SU-DHL-6 (cell line): ENCODE results near the gene FGFR3.

Experiments
- H2AFZ ChIP-seq: fragments of 200-600 bp; sonication (generic); 2 replicates; pipeline ENCODE4 v1.6.1; 2014; ENCODE audit warnings: low read depth, mild to moderate bottlenecking, moderate library complexity, mixed read lengths, antibody characterized with exemption, low read length; ENCODE audit not compliant: severe bottlenecking
- H3F3A ChIP-seq: fragments of 200-600 bp; shearing (Covaris generic); 2 replicates; pipeline ENCODE4 v1.6.0; 2016; ENCODE audit warnings: antibody characterized with exemption, mild to moderate bottlenecking; ENCODE audit not compliant: insufficient read depth
- H3K27ac ChIP-seq: fragments of 200-600 bp; sonication (generic); 2 replicates; pipeline ENCODE4 v1.5.1; 2016; ENCODE audit warnings: low read depth, mild to moderate bottlenecking, low read length, moderate library complexity, mixed read lengths
- H3K27me3 ChIP-seq: fragments of 200-600 bp; sonication (generic), shearing (Covaris generic); 2 replicates; pipeline ENCODE4 v1.6.0; 2014; ENCODE audit warnings: mild to moderate bottlenecking, low read length
- H3K36me3 ChIP-seq: fragments of 200-600 bp; sonication (generic); 2 replicates; pipeline ENCODE4 v1.6.1; 2014; ENCODE audit warnings: mild to moderate bottlenecking, low read length, mixed read lengths
- H3K4me2 ChIP-seq: fragments of 300-600, 200-600 bp; shearing (Covaris generic), sonication (generic); 2 replicates; pipeline ENCODE4 v1.6.0; 2014; ENCODE audit warnings: low read length, low read depth, mild to moderate bottlenecking; ENCODE audit not compliant: poor library complexity, severe bottlenecking
- H3K4me3 ChIP-seq: fragments of 200-600 bp; sonication (generic); 2 replicates; pipeline ENCODE4 v1.5.1; 2014; ENCODE audit warnings: antibody characterized with exemption, low read length, mild to moderate bottlenecking, mixed read lengths; ENCODE audit not compliant: insufficient read depth, poor library complexity, severe bottlenecking
- H3K79me2 ChIP-seq: fragments of 200-600 bp; sonication (generic); 2 replicates; pipeline ENCODE4 v1.6.1; 2014; ENCODE audit warnings: mild to moderate bottlenecking, low read length, moderate library complexity; ENCODE audit not compliant: insufficient read depth
- H3K9ac ChIP-seq: fragments of 200-600 bp; sonication (generic); 2 replicates; pipeline ENCODE4 v1.7.0; 2014; ENCODE audit warnings: mild to moderate bottlenecking, low read length
- H3K9me2 ChIP-seq: fragments of 200-600 bp; sonication (generic); replicated peaks from 2 replicates; pipeline ENCODE4 v1.6.1; 2014; ENCODE audit warnings: low read length; ENCODE audit not compliant: insufficient read depth
- H3K9me3 ChIP-seq: fragments of 200-600 bp; sonication (generic); 2 replicates; pipeline ENCODE4 v1.6.1; 2014; ENCODE audit warnings: low read length, mixed read lengths; ENCODE audit not compliant: insufficient read depth
- H4K20me1 ChIP-seq: fragments of 200-600 bp; sonication (generic); 2 replicates; pipeline ENCODE4 v1.6.1; 2014; ENCODE audit warnings: low read depth, mild to moderate bottlenecking, antibody characterized with exemption, low read length, moderate library complexity, mixed read lengths
- CTCF ChIP-seq: fragments of 200-600 bp; sonication (generic); IDR thresholded peaks from one replicate; pipeline ENCODE4 v1.5.1; 2017; ENCODE audit warnings: antibody characterized with exemption, mild to moderate bottlenecking, low read length, moderate library complexity; ENCODE audit not compliant: insufficient read depth, poor library complexity, severe bottlenecking
- EZH2phosphoT487 ChIP-seq: fragments of 200-600 bp; sonication (generic), shearing (Covaris generic); conservative IDR thresholded peaks from 2 replicates; pipeline ENCODE4 v1.6.1; 2018; ENCODE audit warnings: mild to moderate bottlenecking, antibody characterized with exemption, low read length, moderate library complexity, mixed read lengths

Gene FGFR3

DNA sequence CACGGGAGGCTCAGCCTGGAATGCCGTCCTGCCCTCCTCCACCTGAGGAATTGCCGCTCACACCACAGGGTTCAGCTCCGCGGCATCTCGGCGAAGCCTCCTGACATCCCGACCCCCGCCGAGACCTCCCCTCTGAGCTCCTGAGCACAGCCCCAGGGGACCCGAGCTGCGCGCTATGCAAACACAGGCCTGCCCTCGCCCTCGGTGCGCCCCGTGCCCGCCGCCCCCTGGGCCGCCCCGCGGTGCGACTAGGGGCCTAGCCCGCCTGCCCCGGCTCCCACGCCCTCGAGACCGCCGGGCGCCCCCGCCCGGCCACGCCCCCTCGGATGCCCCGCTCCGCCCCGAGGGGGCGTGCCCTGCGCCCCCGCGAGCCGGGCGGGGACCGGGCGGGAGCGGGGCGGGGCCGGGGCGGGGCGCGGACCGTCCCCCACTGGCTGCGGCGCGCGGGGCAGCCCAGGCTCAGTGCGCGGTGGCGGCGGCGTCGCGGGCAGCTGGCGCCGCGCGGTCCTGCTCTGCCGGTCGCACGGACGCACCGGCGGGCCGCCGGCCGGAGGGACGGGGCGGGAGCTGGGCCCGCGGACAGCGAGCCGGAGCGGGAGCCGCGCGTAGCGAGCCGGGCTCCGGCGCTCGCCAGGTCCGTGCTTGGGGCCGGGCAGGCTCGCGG lies at the start of gene FGFR3:
Gene FGFR3, plus strand, starts transcription at position 462 of the 664 bp plus-strand sequence. CDS start 642 bp downstream, outside the sequence.
- H3K9ac ChIP-seq: no peak within 1 kb of the TSS
- no peaks in the 10 kb centered on the region for H3K79me2 ChIP-seq
- no peak for TF ChIP-seq CTCF
- TF ChIP-seq EZH2phosphoT487: no peak
- H3K9me2 ChIP-seq: no peaks in the 10 kb centered on the region
- H3K36me3 ChIP-seq: no peaks in the 10 kb centered on the region
- no peaks in the 10 kb centered on the region for H3K27me3 ChIP-seq
- peak within 1 kb of the TSS; percentile 20 for H3K4me2 ChIP-seq
- no peaks in the 10 kb centered on the region for H4K20me1 ChIP-seq
- no peak within 1 kb of the TSS for H2AFZ ChIP-seq
- H3K9me3 ChIP-seq: no peaks in the 10 kb centered on the region
- no peaks in the 10 kb centered on the region for H3F3A ChIP-seq
- H3K27ac ChIP-seq: no peak within 1 kb of the TSS
- H3K4me3 ChIP-seq: no peak within 1 kb of the TSS

GRCh38 chr4:1743551-1743950 lies 49.5 kb upstream of the FGFR3 start:
- Histone ChIP-seq H3K4me2 (no peak overlapping the region), H4K20me1 (no peaks in the 10 kb centered on the region), H3K4me3 (no peak overlapping the region)

GRCh38 chr4:1743975-1744374 lies 49.1 kb upstream of the FGFR3 start:
- Histone ChIP-seq H3F3A (peaks cover 13% of the 10 kb centered on the region), H3K4me2 (no peak overlapping the region), H3K9me3 (no peaks in the 10 kb centered on the region), H3K9me2 (no peaks in the 10 kb centered on the region), H3K27ac (no peak overlapping the region), H2AFZ (no peak overlapping the region), H4K20me1 (no peaks in the 10 kb centered on the region), H3K4me3 (no peak overlapping the region), H3K27me3 (no peaks in the 10 kb centered on the region), H3K9ac (no peak overlapping the region), H3K36me3 (0 out of 2 replicates have a peak, but pooled peaks cover 4% of the 10 kb centered on the region), H3K79me2 (no peaks in the 10 kb centered on the region)
- no peak for TF ChIP-seq CTCF
- TF ChIP-seq EZH2phosphoT487: no peak

More at GRCh38 chr4:1743551-1743950, 49.5 kb upstream of the FGFR3 start:
- Histone ChIP-seq H3K79me2 (no peaks in the 10 kb centered on the region; the same call in 1 of the 2 replicates), H3K9me3 (no peaks in the 10 kb centered on the region), H2AFZ (no peak overlapping the region), H3K36me3 (peaks cover 7% of the 10 kb centered on the region), H3K9ac (no peak overlapping the region), H3K9me2 (no peaks in the 10 kb centered on the region), H3K27ac (no peak overlapping the region), H3F3A (peaks cover 13% of the 10 kb centered on the region), H3K27me3 (no peaks in the 10 kb centered on the region)
- TF ChIP-seq CTCF: no peak
- TF ChIP-seq EZH2phosphoT487: no peak
